Uterus (tissue), 2 donors: Measurements from ENCODE around the gene BAHD1.

Source experiments
- POLR2A ChIP-seq, 2 donors: fragments of 450-650 bp; IDR thresholded peaks; one replicate each; pipeline ENCODE4 v1.6.1; 2016; ENCODE audit warnings: antibody characterized with exemption in 2 of 2, mild to moderate bottlenecking in 1 of 2, moderate library complexity in 1 of 2
- TF ChIP-seq, protein P1 (sequence below), 4 experiments: fragments of 200-600 bp in 2 of 4; fragments of 450-650 bp in 2 of 4; sonication (generic) in 2 of 4; IDR thresholded peaks; one replicate each; pipeline ENCODE4 v1.5.1; 2016 to 2019; ENCODE audit warnings: antibody characterized with exemption in 4 of 4, mild to moderate bottlenecking in 2 of 4, moderate library complexity in 1 of 4

DNA sequence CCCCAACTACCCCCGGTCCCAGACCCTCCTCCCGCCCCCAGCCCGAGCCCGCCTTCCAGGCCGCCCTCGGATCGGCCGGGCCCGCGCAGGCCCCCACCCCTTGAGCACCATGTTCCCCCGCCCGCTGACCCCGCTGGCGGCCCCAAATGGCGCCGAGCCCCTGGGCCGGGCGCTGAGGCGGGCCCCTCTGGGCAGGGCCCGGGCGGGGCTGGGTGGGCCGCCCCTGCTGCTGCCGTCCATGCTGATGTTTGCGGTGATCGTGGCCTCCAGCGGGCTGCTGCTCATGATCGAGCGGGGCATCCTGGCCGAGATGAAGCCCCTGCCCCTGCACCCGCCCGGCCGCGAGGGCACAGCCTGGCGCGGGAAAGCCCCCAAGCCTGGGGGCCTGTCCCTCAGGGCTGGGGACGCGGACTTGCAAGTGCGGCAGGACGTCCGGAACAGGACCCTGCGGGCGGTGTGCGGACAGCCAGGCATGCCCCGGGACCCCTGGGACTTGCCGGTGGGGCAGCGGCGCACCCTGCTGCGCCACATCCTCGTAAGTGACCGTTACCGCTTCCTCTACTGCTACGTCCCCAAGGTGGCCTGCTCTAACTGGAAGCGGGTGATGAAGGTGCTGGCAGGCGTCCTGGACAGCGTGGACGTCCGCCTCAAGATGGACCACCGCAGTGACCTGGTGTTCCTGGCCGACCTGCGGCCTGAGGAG, 30.5 kb downstream of the BAHD1 start:
- TF ChIP-seq, protein P1, sequence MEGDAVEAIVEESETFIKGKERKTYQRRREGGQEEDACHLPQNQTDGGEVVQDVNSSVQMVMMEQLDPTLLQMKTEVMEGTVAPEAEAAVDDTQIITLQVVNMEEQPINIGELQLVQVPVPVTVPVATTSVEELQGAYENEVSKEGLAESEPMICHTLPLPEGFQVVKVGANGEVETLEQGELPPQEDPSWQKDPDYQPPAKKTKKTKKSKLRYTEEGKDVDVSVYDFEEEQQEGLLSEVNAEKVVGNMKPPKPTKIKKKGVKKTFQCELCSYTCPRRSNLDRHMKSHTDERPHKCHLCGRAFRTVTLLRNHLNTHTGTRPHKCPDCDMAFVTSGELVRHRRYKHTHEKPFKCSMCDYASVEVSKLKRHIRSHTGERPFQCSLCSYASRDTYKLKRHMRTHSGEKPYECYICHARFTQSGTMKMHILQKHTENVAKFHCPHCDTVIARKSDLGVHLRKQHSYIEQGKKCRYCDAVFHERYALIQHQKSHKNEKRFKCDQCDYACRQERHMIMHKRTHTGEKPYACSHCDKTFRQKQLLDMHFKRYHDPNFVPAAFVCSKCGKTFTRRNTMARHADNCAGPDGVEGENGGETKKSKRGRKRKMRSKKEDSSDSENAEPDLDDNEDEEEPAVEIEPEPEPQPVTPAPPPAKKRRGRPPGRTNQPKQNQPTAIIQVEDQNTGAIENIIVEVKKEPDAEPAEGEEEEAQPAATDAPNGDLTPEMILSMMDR (IDR thresholded peaks at IDR 0.05): no peak
- TF ChIP-seq POLR2A (IDR thresholded peaks at IDR 0.05): no peak
